Neural progenitor cell (in vitro differentiated cells): ENCODE measurements around the gene U2AF2.
"Not testable (repeated sequence)": the region's sequence is repeated elsewhere in the genome, so short reads cannot be mapped to it uniquely, and the experiment has no call there.

Source experiments
- CTCF ChIP-seq: fragments of 200-600 bp; sonication (generic); IDR thresholded peaks from 2 replicates; pipeline ENCODE4 v1.5.1; 2017; ENCODE audit warnings: antibody characterized with exemption, mild to moderate bottlenecking
- EZH2 ChIP-seq: fragments of 200-600 bp; sonication (generic); IDR thresholded peaks from 2 replicates; pipeline ENCODE4 v1.6.1; 2017; ENCODE audit warnings: antibody characterized with exemption, mild to moderate bottlenecking, moderate library complexity
- EZH2phosphoT487 ChIP-seq: fragments of 200-600 bp; sonication (generic); IDR thresholded peaks from 2 replicates; pipeline ENCODE4 v1.6.1; 2017; ENCODE audit warnings: antibody characterized with exemption

GRCh38 chr19:55717879-55718711, 63.3 kb downstream of the U2AF2 start:
- TF ChIP-seq CTCF, EZH2, EZH2phosphoT487: not testable (repeated sequence)
